Mucosa of gallbladder (tissue), 1 donor: Measurements from ENCODE around the gene RBM10. TPM values are rescaled to one million over a fixed set of nuclear protein-coding genes. Genes with fewer than 3 reads are reported as not detected.
A peak's percentile ranks its signal among the peaks of the same experiment; 100 is the strongest.

Source experiments
- DNase-seq: peaks from one replicate; pipeline ENCODE4 v3.0.0-alpha.2; 2020; ENCODE audit warnings: low spot score
- total RNA-seq: library from RNA; stranded (reverse); gene quantifications from one replicate; pipeline ENCODE4 v1.2.1, GENCODE V29; 2021
- donor health status: DM: no; HTN: no; CAD: no.

The RBM10 gene
- total RNA-seq, 1 donor from 2014 or later = 47.6 TPM

DNA sequence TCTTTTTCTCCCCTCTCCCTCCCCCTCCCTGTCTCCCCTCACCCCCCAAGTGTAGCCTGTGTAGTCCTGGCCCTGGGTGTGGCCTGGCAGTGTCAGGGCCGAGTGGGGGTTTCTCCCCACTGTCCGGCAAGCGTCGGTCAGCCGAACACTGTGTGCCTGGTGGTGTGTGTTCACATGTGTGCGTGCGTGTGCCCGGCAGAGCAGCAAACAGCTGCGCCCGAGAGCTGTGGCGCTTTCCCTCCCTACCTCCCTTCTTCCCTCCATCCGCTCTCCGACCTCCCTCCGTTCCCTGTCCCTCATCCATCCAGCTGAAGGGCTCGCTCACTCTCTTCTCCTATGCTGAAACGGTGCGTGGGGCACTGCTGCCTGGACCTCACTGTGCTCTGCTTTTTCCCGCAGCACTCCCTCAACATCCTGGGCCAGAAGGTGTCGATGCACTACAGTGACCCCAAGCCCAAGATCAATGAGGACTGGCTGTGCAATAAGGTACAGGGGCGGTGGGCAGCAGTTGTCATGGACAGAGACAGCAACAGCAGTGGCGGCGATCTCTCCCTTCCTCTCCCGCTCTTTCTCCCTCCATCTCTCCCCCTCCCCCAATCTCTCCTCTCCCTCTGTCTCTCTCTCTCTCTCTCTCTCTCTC is 31.2 kb downstream of the RBM10 start:
- DNase-seq = no peak

- no peak for DNase-seq
Observed at GRCh38 chrX:47177079-47177478, 32.1 kb downstream of the RBM10 start.

DNA sequence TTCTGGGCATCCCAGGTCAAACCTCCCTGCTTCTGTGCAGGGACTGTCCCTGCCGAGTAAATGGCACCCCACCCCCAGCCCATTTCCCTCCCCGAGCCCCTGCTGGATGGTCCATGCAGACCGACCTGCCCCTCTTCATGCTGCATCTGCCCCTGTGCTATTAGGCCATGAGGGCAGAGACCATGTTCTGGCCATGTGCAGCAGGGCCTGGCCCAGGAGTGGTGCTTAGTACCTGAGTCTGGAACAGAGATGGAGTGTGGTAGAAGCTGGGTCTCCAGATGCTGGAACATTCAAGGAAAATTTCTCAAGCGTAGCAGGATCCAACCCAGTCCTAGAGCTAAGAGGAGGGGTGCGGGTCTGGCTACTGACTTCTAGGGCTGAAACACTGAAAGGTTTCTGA is 33.3 kb downstream of the RBM10 start:
- no peak for DNase-seq

GRCh38 chrX:47179221-47179927 is 34.4 kb downstream of the RBM10 start:
- no peak for DNase-seq

DNA sequence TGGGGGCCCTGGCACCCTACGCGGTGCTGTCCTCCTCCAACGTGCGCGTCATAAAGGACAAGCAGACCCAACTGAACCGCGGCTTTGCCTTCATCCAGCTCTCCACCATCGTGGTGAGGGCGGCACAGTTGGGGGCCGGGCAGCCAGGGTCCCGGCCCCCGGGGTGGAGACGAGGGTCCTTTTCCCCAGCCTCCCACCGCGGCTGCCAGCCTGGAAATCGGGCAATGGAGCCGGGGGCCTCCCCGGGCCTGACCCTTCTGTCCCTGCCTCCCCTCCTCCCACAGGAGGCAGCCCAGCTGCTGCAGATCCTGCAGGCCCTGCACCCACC is 34.9 kb downstream of the RBM10 start:
- DNase-seq = no peak

DNA sequence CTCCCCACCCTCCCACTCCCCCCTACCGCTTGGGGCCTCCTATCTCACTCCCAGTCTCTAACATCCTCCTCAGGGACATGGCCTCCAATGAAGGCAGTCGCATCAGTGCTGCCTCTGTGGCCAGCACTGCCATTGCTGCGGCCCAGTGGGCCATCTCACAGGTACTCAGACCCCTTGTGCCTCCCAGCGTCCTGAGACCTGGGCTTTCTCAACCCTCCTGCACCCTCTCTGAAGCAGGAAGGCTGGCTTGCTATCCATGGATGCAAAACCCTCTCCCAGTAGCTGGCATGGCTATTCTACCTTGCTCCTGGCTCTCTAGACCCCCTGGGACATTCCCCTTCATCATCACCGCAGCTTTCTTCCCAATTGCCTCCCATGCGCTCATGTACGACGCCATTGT is 35.3 kb downstream of the RBM10 start:
- no peak for DNase-seq

GRCh38 chrX:47181301-47181700 is 36.3 kb downstream of the RBM10 start:
- DNase-seq = no peak

DNA sequence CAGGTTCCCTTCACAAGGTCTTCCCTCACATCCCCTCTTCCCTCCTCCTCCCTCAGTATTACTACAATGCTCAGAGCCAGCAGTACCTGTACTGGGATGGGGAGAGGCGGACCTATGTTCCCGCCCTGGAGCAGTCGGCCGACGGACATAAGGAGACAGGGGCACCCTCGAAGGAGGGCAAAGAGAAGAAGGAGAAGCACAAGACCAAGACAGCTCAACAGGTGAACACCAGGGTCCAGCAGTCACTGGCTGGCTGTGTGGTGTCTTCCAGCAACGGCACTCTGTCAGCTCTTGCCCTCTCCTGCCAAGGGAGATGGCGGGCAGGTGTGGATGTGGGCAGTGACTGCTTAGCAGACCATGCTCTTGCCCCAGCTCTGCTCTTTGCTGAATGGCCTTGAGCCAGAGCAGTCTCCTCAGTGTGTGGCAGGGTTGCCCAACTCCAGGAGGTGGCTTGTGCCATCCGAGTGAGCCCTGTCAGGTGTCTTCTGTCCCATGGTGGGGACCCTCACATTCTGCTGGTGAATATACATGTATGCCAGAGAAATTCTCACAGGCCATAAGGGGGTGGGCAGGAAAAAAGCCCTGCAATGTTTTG is 37.2 kb downstream of the RBM10 start:
- DNase-seq = no peak

DNA sequence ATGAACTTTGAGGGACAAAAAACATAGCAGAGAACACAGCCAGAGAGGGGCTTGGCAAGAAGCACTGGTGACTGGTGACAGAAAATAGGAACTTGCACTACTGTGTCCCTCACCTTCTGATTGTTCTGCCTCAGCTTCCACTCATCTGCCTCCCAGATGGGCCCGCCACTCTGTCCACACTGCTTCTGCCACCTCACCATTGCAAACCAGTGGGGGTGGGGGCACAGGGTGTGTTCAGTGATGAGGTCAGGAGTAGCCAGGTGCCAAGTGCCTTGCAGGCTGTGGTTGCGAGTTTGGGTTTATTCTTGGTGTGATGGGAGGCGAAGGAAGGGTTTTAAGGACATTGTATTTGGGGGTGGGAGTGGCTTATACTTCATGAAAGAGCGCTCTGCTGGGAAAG is 39.5 kb downstream of the RBM10 start:
- no peak for DNase-seq

GRCh38 chrX:47185241-47185640 is 40.2 kb downstream of the RBM10 start:
- DNase-seq = no peak

- no peak for DNase-seq
Observed at GRCh38 chrX:47186096-47186740, 41.2 kb downstream of the RBM10 start.

- no peak for DNase-seq
Observed at GRCh38 chrX:47187106-47187677, 42.2 kb downstream of the RBM10 start.

- DNase-seq = no peak
Observed at GRCh38 chrX:47189906-47190305, 44.9 kb downstream of the RBM10 start.

- DNase-seq = peak; percentile 84
Observed at GRCh38 chrX:47190445-47191269, 45.6 kb downstream of the RBM10 start.

- no peak for DNase-seq
Observed at GRCh38 chrX:47191331-47191730, 46.3 kb downstream of the RBM10 start.

DNA sequence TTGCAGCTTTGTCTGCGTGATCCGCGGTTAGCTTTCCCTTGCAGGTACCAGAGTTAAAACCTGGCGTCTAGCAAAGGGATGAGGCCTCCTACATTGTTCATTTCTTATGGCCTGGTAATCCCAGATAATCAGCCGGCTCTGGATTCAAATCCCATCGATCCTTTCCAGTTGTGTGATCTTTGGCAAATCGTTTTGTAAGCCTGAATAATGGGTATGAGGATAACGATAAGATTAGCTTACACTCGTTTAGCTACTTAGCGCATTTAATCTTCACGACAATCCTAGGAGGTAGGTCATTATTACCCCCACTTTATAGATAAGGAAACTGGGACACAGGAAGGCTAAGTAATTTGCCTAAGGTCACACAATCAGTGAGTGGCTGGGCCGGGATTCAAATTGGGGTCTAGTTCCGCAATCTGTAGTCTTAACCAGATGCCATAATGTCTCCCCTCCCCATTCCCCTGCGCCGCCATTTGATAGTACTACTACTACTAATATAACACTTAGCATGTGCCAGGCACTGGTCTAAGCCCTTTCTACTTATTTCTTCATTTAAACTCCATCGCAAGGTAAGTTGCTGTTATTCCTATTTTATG is 46.9 kb downstream of the RBM10 start:
- no peak for DNase-seq

DNA sequence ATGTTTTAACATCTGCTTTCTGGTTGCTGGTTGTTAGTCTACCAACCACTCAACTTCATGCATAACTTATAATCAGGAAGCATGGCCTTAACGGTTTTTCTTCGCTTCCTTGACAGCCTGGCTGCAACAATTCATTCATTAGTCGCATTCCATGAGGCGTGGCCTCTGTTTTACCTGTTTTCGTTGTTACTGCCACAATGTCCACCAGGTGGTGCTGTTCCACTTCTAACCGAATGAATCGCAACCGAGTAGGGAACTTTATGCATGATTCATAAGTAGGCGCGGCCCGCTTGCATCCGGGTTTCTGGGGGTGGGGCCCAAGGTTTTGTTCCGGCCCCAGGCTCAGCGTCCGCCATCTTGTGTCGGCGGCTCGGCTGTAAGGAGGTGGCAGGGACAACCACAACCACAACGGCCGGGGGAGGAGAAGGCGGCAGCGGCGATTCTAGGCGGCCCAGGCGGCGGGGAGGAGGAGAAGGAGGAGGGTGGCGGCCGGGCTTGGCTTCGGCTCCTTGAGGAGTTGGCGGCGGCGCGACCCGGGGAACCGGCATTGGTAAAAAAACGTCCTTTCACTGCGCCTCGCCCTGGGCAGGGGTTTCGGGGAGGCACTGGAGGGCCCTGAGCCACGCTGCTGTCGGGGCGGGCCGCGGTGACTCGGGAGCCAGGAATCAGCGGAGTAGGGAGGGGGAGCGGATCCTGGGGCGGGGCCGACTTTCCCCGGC is 48.6 kb downstream of the RBM10 start, which contains the start of gene UBA1:
TSS of gene UBA1 (plus strand) at position 355 of the 719 bp plus-strand sequence. CDS start 4,974 bp downstream, outside the sequence.
- DNase-seq = peak; percentile 99

- DNase-seq = no peak
Observed at GRCh38 chrX:47194194-47194787, 49.3 kb downstream of the RBM10 start.

- DNase-seq = no peak
Observed at GRCh38 chrX:47196098-47196497, 51.1 kb downstream of the RBM10 start.

DNA sequence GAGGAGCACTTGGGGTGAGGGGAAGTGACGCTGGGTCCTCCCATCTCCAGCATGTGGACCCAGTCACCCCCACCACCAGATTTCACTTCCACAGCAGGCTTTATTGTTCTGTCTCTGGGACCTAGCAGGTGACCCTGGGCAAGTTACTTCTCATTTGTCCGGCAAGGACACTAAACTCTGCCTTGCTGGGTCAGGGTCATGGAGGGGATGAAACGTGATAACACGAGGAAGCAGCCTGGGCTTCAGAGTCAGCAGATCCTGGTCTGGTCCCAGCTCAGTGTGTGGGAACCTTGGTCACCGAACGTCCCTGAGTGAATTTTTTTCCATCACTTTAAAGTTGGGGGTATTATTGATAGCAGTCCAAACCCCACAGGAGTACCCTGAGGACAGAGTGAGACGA is 52.5 kb downstream of the RBM10 start:
- no peak for DNase-seq
